Stomach smooth muscle (tissue), 2 donors: ENCODE measurements around the gene ATP2B1.

ENCODE experiments used
- H3K27ac ChIP-seq: one replicate; pipeline ENCODE4 v1.7.0; 2013; ENCODE audit warnings: mild to moderate bottlenecking, low read length, inconsistent platforms
- H3K27me3 ChIP-seq, 2 donors: one replicate each; pipeline ENCODE4 v1.7.0; 2013; ENCODE audit warnings: low read length in 2 of 2; ENCODE audit not compliant: insufficient read depth in 2 of 2, control insufficient read depth in 1 of 2
- H3K36me3 ChIP-seq, 2 donors: one replicate each; pipeline ENCODE4 v1.7.0; 2013; ENCODE audit warnings: low read length in 2 of 2; ENCODE audit not compliant: control insufficient read depth in 2 of 2, insufficient read depth in 2 of 2
- H3K4me1 ChIP-seq: one replicate; pipeline ENCODE4 v1.7.0; 2013; ENCODE audit warnings: low read length; ENCODE audit not compliant: control insufficient read depth, insufficient read depth
- H3K4me3 ChIP-seq, 2 donors: one replicate each; pipeline ENCODE4 v1.7.0; 2013; ENCODE audit warnings: low read length in 2 of 2
- H3K9ac ChIP-seq, 2 donors: one replicate each; pipeline ENCODE4 v1.7.0; 2013; ENCODE audit warnings: low read length in 2 of 2, mild to moderate bottlenecking in 1 of 2
- H3K9me3 ChIP-seq, 2 donors: one replicate each; pipeline ENCODE4 v1.7.0; 2013; ENCODE audit warnings: low read length in 2 of 2; ENCODE audit not compliant: control insufficient read depth in 2 of 2
- donor health status: healthy.
- donor health status: Pancreatic carcinoma.

ATP2B1 gene

GRCh38 chr12:89542236-89542635, 166.4 kb downstream of the ATP2B1 start:
- no peak overlapping the region for H3K4me3 ChIP-seq
- H3K36me3 ChIP-seq = no peaks in the 10 kb centered on the region
- no peaks in the 10 kb centered on the region for H3K9me3 ChIP-seq
- H3K27ac ChIP-seq = no peak overlapping the region
- H3K4me1 ChIP-seq = peaks cover 5% of the 10 kb centered on the region
- no peaks in the 10 kb centered on the region for H3K27me3 ChIP-seq
- no peak overlapping the region for H3K9ac ChIP-seq

DNA sequence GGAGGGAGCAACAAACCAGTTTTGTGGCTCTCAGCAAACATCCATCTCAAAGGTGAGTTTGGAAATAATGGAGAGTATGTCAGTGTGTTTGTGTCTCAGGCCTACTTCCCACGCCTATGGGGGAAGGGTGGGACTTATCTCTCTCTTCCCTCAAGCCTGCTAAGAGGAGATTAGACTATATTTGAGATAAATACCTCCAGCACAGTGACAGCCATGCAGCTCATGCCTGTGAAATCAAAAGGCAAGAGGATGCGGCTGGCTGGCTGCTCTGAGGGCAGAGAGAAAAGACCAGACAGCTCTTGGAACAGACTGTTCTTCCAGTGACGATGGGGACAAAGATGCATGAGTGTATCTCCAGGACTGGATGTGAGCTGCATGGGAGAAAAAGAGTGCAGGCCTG, 168.1 kb downstream of the ATP2B1 start:
- Histone ChIP-seq H3K4me1 (peaks cover 5% of the 10 kb centered on the region), H3K4me3 (no peak overlapping the region), H3K9me3 (no peaks in the 10 kb centered on the region), H3K27ac (no peak overlapping the region), H3K9ac (no peak overlapping the region), H3K36me3 (no peaks in the 10 kb centered on the region), H3K27me3 (no peaks in the 10 kb centered on the region)

- no peaks in the 10 kb centered on the region for H3K36me3 ChIP-seq
- peaks cover 2% of the 10 kb centered on the region for H3K4me1 ChIP-seq
- no peaks in the 10 kb centered on the region for H3K9me3 ChIP-seq
- H3K27me3 ChIP-seq = no peaks in the 10 kb centered on the region
- no peak overlapping the region for H3K9ac ChIP-seq
- no peak overlapping the region for H3K4me3 ChIP-seq
- no peak overlapping the region for H3K27ac ChIP-seq
These were observed 169.0 kb downstream of the ATP2B1 start for GRCh38 chr12:89539426-89540223.

DNA sequence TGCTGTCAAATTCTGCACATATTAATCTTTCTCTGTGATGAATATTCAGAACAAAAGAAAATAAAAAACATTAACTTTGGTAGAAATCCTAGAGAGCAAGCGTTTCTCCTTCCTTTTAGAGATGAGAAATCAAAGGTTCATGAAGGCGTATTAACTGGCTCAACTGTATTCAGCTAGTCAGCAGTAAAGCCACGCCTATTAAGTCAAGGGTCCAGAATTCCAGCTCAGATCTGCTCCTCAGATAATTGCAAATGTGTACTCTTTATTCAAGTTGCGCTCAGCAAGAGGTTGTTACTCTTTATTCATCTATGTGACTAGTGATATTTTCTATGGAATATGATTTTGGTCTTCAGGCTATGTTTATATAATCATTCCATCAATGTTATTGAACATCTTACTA, 169.7 kb downstream of the ATP2B1 start:
- H3K27ac ChIP-seq = no peak overlapping the region
- H3K36me3 ChIP-seq = no peaks in the 10 kb centered on the region
- no peak overlapping the region for H3K4me3 ChIP-seq
- H3K9me3 ChIP-seq = no peaks in the 10 kb centered on the region
- no peaks in the 10 kb centered on the region for H3K27me3 ChIP-seq
- no peak overlapping the region for H3K9ac ChIP-seq
- no peaks in the 10 kb centered on the region for H3K4me1 ChIP-seq
